Measurements from ENCODE around the gene DCUN1D5. TPM values are rescaled to one million over a fixed set of nuclear protein-coding genes. Genes with fewer than 3 reads are reported as not detected.
A peak's percentile ranks its signal among the peaks of the same experiment; 100 is the strongest.
"Not testable (repeated sequence)": the region's sequence is repeated elsewhere in the genome, so short reads cannot be mapped to it uniquely, and the experiment has no call there.

The DCUN1D5 gene
- total RNA-seq, 1 donor from 2014 or later, result 31.7 TPM

DNA sequence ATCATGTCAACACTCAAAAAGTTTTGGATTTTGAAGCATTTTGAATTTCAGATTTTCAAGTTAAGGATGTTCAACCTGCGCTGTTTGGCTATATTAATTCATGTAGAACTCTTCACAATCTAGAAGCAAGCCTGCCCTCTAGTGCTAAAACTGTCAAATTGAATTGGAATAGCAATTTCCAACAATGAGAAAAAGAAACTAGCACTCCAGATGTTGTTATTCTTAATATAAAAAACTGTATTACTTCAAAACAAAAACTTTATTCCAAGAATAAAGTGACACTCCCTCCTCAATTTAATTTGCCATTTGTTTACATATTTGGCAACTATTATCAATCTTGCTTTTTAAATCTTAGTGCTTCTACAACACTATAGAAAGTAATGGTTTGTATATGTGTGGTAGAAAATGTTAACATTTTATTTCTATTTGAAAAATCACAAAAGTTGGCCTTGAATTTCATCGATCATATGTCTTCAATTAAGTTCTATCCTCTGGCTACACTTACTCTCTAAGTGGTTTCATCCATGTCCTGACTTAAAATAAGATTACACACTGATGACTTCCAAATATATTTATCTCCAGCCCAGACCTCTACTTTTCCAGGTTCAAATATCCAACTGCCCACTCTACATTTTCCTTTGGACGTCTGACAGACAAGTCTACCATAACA is 36.6 kb downstream of the DCUN1D5 start:
- DNase-seq (ENCODE audit: low read depth in 2 of 2), result peak; percentile 62 to 63

- no peak for DNase-seq (ENCODE audit: low read depth in 2 of 2)
Measured at GRCh38 chr11:103053997-103054396, 38.0 kb downstream of the DCUN1D5 start.

DNA sequence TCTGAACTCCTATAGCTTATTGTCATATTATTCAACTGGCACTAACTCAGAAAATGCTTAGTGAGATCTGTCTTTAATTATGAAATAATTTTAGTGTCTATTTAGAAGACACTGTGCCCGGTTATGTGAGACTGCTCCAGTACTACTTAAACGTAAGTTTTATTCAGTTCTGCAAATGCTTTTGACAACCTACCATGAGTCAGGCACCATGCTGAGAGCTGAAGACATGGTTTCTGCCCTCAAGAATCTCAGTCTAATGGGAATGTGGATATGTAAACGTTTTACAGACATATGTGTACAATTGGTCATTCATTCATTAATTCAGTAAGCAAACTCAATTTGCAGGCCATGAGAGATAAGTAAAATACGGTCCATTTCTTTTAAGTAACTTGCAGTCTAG is 40.0 kb downstream of the DCUN1D5 start:
- no peak for DNase-seq (ENCODE audit: low read depth in 2 of 2)

DNA sequence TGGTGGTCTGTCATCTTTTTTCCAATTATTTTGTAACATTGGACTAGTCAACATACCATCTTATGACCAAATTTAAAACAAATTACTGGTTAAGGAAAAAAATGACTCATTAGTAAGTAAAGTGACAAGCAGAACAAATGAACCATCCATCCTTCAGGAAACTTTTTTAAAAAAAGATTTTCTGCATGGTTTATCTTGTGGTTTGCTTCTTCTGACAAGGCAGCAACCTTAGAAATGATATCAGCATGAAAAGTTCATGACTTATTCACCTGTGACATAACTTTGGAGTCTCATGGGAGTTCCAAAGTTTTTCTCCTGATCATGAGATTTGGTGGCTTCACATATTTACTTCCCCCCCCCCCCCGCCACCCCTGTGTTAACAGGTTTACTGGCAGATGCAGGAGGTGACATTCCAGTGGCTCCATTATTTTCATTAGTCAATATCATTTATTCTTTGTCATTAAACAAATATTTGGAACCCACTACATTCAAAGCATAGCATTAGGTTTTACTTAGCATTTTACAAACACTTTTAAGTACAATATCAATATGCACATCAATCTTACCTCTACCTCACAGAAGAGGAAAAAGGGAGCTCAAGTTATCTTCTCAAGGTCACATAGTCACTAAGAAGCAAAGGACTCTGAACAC is 40.7 kb downstream of the DCUN1D5 start:
- no peak for DNase-seq (ENCODE audit: low read depth in 2 of 2)

DNA sequence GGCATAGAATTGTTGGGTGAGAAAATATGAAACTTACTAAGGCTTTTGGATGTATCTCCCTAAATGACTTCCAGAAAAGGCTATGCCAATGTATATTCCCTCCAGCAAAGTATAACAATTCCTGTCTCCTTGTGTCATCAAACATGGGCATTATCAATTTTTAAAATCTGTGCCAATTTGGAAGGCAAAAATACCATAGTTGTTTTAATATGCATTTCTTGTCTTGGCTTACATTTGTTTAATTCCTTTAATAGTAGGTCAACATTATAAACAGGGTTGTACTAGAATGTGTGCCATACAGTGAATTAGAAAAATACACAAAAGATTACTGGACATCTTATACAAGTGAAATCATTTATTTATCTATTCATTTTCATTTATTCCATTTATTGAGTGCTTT is 41.6 kb downstream of the DCUN1D5 start:
- DNase-seq (ENCODE audit: low read depth in 2 of 2), result no peak

DNA sequence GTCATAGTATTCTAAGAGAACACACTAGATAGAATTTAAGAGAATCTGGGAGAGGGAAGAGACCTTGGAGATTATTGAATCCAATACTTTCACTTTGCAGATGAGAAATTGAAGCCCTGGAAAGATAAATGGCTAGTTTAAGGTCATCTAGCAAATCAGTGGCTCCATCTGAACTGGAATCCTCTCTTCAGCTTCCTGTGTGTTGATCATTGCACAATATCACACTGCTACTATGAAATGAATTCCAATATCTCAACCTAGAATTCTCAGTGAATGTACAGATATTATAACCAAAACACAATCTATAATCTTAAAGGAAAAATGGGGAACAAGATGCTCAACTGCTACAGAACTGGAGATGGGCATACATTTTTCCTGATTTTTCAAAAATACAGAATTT is 44.1 kb downstream of the DCUN1D5 start:
- no peak for DNase-seq (ENCODE audit: low read depth in 2 of 2)

GRCh38 chr11:103043826-103044678 is 47.9 kb downstream of the DCUN1D5 start:
- DNase-seq (ENCODE audit: low read depth in 2 of 2), result peak in 1 of 2 donors; percentile 4

DNA sequence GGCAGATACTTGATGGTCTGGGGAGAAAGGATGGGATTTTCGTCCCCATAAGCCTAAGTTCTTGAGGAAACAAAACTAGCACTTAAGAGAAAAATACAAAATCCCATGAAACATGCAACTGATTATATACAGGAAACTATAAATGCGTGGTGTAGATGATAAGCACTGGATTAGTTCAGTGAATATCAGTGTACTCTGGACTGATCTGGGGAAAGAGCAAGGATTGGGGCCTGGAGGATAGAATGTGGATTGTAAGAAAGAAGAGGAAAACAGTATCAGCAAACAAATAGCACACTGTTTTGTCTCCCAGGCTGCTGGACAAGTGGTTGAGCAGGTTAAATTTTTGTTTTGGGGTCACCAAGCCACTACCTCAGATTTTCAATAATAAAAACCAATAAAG is 49.8 kb downstream of the DCUN1D5 start:
- no peak for DNase-seq (ENCODE audit: low read depth in 2 of 2)

GRCh38 chr11:103035791-103036434 is 56.0 kb downstream of the DCUN1D5 start:
- DNase-seq (ENCODE audit: low read depth in 2 of 2), result peak; percentile 54 to 93

DNA sequence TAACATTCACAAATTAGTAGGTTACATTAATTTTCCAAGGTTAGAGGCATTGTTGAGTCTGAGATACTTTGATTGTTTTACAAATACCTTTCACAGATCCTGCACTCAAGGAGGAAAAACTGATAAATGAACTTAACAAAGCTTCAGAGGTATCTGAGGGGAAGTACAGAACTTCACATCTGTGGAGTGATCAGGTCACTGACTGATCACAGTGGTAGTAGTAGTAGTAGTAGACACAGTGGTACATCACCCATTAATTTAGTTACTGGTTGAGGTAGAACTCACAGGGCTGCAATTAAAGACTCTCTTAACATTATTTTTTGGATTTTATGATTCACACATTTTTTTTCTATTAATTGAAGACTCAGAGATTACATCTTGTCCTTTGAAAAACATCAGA is 56.7 kb downstream of the DCUN1D5 start:
- no peak for DNase-seq (ENCODE audit: low read depth in 2 of 2)

GRCh38 chr11:103031834-103032233 is 60.1 kb downstream of the DCUN1D5 start:
- DNase-seq (ENCODE audit: low read depth in 2 of 2), result no peak

DNA sequence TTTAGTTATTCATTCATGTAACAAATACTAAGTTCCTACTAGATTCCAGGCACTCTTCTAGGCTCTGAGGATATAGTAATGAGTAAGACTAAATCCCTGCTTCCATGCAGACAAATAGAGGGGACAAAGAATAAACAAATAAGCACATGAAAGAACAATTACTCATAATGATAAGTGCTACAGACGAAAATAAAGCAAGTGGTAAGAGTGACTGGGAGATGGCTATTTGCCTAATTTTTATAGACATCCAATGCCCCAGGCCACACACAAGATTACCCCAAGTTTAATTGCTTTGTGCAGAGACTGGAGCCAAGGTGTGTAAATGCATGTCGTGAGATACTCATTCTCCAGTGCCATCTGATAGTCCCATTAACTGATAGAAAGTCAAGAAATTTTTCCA is 62.6 kb downstream of the DCUN1D5 start:
- DNase-seq (ENCODE audit: low read depth in 2 of 2), result no peak

DNA sequence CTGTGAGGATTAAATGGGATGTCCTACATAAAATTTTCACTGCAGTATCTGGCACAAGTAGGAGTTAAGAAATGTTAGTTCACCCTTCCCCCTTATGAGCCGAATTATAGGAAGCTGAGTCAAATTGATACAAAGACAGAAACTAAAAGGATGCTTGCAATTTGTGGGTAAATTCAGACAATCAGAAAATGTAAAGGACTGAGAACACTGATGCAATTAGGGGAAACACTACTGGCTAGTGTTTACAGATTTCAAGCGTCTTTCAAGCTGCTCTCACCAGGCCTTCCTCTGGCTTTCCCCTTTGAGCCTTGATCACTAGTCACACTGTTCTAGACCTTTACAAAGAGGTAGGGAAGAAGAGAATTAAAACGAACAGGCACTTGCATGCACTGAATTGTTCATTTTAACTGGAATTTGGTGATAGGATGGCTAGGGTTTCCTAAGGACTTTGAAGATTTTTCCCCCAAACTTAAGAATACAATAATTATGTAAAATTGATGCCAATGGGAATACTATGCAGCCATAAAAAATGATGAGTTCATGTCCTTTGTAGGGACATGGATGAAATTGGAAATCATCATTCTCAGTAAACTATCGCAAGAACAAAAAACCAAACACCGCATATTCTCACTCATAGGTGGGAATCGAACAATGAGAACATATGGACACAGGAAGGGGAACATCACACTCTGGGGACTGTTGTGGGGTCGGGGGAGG is 63.5 kb downstream of the DCUN1D5 start:
- DNase-seq (ENCODE audit: low read depth in 2 of 2), result not testable (repeated sequence)

DNA sequence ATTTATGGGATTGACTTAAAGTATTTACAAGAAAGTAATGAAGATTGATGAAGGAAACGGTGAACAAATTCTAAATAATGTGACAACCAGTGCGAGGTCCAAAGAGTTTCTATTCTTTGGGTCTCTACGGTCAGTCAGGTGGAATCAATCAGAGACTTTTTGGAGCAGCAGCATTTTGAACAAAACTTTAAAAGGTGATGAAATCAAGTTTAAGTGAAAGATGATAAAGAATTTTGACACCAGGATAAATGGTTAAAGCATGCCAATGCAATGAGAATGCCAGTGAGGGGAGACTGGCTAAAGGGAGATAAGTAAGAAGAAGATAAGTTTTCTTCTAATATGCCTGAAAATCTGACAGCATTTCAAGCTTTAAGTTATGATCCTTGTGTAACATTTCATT is 67.9 kb downstream of the DCUN1D5 start:
- DNase-seq (ENCODE audit: low read depth in 2 of 2), result no peak

DNA sequence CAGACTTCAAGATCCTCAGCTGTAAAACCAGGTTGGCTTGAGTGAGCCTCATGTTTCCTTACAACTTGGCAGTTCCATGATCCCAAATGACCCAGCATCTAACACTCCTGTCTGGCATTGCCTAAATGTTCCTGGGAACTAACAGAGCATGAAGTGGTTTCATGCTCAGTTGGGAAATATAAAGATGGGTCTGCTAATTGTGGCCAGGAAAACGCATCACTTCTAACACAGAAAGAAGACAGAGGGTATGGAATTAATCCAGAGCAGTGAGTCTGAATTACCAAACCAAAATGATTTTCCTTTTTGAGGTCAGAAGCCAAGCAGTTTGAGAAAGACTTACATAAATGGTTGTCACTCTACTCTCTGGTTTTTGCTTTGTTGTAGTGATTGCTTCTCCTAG is 75.9 kb downstream of the DCUN1D5 start:
- no peak for DNase-seq (ENCODE audit: low read depth in 2 of 2)

DNA sequence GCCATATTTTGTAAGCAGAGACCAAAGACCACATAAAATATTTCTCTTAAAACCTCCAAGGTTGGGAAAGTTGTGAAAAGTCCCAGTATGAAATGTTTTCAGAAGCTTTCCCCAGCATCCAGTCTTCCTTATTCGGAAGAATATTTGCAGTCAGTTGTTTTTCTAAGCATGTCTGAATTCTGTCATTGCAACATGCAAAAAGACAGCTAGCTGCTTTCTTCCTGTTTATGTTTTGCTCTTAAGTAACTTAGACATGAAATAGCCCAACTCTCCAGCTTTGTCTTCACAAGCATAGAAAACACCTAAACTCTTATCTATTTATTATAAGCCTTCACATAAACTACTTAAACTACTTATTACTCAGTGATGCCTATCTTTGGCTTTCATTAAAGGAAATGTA is 78.5 kb downstream of the DCUN1D5 start:
- no peak for DNase-seq (ENCODE audit: low read depth in 2 of 2)

Other genes starting within 250 kb of the DCUN1D5 start
- gene MMP3, start 248.6 kb downstream of the DCUN1D5 start, total RNA-seq, result not detected in 2 replicates
- gene MMP12, start 217.2 kb downstream of the DCUN1D5 start, total RNA-seq, result not detected in 2 replicates
- gene MMP13, start 136.4 kb downstream of the DCUN1D5 start, total RNA-seq, result not detected in 2 replicates
- 2.0 and 2.6 TPM in 2 replicates for gene DYNC2H1, start 17.3 kb upstream of the DCUN1D5 start, total RNA-seq

Data from lung microvascular endothelial cell (primary cell).